Measurements from ENCODE around the gene BHLHE23. TPM values are rescaled to one million over a fixed set of nuclear protein-coding genes. Genes with fewer than 3 reads are reported as not detected.
A peak's percentile ranks its signal among the peaks of the same experiment; 100 is the strongest.

Gene BHLHE23
- total RNA-seq, 2 donors from 2014 or later, result not detected

DNA sequence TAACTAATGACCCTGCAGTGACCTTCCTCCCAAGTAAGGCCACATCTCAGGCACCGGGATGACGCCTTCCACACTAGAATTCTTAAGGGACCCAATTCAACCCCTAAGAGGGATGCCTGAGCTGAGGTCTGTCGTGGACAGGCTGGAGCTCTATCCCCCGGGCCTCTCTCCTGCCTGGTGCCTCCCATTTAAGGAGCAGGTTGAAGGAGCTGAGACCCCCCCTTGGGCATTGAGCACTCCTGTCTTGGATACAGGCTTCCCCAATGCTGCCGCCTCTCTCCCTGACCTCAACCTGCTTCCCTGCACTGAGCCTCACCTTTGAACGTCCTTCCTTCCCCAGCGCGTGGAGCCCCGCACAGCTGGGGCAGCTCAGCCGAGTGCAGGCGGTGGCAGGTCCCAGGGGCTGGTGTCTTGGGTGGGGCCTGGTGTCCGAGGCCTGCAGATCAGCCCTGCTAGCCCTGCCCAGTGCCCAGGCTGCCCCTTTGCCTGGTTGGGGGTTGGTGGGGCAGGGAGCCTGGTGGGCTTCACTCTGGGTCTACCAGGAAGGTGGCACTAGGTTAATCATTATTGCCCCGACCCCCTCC lies 19.9 kb upstream of the BHLHE23 start:
- peaks cover 41% of the 10 kb centered on the region for H3K27me3 Mint-ChIP-seq
- H3K27ac Mint-ChIP-seq, result no peak overlapping the region
- no peaks in the 10 kb centered on the region for H3K9me3 ChIP-seq (ENCODE audit: control insufficient read depth, low read length, poor library complexity, severe bottlenecking)
- DNase-seq (no peak), ATAC-seq (no peak)
- H3K4me1 Mint-ChIP-seq, result peaks cover 3% of the 10 kb centered on the region
- no peaks in the 10 kb centered on the region for H3K36me3 Mint-ChIP-seq (ENCODE audit: low read depth)
- H3K4me3 Mint-ChIP-seq, result no peak overlapping the region

DNA sequence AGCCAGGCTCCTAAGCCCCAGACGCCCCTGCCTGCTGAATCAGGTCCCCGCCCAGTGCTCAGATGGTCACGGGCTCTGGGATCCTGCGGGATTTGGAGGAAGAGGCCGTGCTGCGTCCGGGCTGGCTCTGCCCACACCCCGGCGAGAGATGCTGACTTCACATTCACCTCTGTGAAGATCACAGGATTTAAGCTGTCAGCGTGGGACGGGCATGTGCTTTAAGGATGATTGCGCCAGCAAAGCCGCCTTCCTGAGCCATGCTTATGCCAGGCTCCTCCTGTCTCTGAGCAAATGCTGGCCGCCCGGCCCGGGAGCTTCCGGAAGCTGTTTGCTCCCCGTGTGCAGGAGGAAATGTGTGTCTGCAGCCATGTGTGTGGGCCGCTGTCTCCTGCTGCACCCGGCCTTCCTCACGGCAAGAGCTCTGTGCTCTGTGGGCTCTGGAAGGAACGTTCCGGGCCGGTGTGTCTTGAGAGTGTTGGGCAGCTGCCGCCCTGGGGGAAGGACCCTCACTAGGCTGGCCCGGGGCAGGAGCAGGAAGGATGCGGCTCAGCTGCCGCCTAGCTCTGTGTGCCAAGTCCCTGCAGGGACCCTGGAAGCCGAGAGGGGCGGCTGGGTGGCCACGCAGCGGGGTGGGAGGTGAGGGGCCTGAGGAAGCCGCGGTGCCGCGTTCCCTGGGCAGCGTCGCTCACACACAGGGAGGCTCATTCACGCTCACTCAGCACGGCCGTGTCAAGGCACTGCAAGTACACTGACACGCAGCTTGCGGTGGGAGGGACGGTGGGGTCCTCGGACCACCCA lies 19.0 kb upstream of the BHLHE23 start:
- Mint-ChIP-seq H3K36me3 (ENCODE audit: low read depth) (peaks cover 2% of the 10 kb centered on the region), H3K4me1 (peaks cover 3% of the 10 kb centered on the region), H3K27me3 (peaks cover 47% of the 10 kb centered on the region), H3K4me3 (no peak overlapping the region), H3K27ac (no peak overlapping the region)
- ATAC-seq (peak; percentile 10), DNase-seq (no peak)
- no peaks in the 10 kb centered on the region for H3K9me3 ChIP-seq (ENCODE audit: control insufficient read depth, low read length, poor library complexity, severe bottlenecking)

DNA sequence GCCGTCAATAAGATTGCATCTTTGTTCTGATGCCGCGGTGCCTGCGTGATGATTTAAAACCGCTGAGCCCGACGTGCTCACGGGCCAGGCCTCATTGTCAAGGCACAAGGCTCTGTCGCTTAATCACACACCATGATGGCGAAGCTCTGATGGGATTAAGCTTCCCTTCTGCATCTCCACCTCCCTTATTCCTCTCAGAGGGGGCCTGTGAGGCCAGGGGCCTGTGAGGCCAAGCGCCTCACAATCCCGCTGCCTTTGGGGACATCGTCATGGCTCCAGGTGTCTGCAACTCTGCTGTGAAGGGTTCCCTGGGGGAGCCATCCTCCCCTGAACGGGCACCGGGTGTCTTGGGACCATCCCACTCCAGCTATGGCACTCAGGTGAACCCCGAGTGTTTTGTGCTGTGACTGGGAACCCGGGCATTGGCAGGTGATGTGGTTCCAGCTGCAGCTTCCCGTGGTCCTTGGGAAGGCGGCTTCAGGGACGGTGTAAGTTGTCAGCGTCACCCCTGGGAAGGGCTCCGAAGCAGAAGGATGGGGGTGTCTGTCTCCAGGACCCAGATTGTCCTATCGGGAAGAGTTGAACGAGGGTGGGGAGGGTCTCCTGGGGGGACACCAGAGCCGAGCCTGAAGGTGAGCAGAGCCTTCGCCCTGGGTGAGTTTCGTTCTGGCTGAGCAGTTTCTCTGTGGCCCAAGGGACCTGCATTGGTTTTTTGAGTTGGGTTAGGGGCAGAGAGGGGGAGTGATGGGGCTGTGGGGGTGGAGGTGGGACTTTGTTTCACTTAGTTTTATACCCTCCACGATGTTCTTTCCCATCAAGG lies 18.0 kb upstream of the BHLHE23 start:
- H3K27ac Mint-ChIP-seq, result no peak overlapping the region
- no peak overlapping the region for H3K4me3 Mint-ChIP-seq
- peaks cover 3% of the 10 kb centered on the region for H3K4me1 Mint-ChIP-seq
- ATAC-seq (no peak), DNase-seq (no peak)
- no peaks in the 10 kb centered on the region for H3K9me3 ChIP-seq (ENCODE audit: control insufficient read depth, low read length, poor library complexity, severe bottlenecking)
- peaks cover 56% of the 10 kb centered on the region for H3K27me3 Mint-ChIP-seq
- peaks cover 2% of the 10 kb centered on the region for H3K36me3 Mint-ChIP-seq (ENCODE audit: low read depth)

DNA sequence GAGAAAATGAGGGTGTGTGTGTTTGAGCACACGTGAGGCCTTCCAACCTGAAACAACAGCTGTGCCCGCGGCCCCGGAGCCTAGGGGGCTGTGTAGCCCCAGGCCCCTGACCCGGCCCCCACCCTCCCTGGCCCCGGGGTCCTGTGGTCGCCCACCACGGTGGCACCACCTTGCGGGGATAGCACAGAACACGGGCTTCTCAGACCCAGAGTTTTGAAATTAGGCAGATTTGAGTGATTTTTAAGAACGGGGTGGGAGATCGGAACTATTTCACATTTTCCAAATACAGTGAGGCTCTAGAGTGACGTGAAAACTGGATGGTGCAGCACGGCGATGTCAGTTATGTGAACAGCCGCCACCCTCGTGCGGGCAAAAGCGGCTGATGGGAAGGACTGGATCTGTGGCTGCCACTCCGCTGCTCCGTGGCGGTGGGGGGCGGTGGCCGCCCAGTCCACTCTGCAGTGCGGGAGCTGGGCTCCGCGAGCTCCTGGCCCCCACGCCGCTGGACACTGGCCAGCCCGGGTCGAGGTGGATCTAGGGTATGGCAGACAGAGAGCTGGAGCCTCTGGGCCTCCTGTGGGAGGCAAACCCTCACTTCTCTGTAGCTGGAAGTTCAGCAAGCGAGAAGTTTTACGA lies 17.3 kb upstream of the BHLHE23 start:
- Mint-ChIP-seq H3K27ac (no peak overlapping the region), H3K4me3 (no peak overlapping the region), H3K36me3 (ENCODE audit: low read depth) (peaks cover 2% of the 10 kb centered on the region), H3K4me1 (peaks cover 6% of the 10 kb centered on the region), H3K27me3 (peaks cover 60% of the 10 kb centered on the region)
- ATAC-seq, result no peak
- no peak for DNase-seq
- H3K9me3 ChIP-seq (ENCODE audit: control insufficient read depth, low read length, poor library complexity, severe bottlenecking), result no peaks in the 10 kb centered on the region

DNA sequence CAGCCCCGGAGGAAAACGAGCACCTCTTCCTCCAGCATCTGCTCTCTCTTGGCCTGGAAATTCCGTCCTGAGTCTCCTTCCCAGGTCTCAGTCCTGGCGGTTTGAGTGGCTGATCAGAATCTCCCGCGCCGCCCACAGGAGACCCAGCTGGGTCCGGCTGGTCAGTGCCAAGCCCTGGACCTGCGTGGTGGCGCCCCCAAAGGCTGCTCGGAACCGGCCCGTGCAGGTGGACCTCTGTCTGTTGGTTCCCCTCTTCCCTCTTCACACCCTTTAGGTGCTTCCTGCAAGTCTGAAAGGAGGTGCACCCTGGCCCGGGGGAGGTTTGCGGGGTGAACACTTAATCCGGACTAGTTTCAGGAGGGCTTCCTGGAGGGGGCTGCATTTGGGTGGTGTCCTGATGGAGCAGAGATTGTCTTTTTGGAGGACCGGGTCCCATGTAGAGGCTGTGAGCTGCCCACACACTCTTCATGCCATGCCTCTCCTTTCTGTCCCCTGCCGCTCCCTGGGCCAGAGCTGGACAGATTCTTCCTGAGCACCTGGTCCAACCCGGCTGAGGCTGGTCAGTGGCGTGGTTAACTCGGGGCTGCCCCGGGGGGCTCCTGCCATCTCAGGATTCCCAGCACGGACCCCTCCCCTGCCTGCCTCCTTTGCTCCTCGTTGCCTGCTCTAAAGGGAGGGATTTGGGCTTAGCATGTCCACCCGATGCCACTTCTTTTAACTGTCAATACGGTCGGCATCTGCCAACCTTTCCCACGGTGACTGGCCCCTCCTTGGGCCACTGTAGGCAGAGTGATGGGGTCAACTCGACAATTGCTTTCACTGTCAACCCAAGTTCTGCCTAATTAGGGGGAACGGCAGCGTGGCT lies 16.5 kb upstream of the BHLHE23 start:
- peaks cover 6% of the 10 kb centered on the region for H3K4me1 Mint-ChIP-seq
- H3K36me3 Mint-ChIP-seq (ENCODE audit: low read depth), result peaks cover 5% of the 10 kb centered on the region
- H3K4me3 Mint-ChIP-seq, result no peak overlapping the region
- no peak for ATAC-seq
- H3K27ac Mint-ChIP-seq, result no peak overlapping the region
- no peaks in the 10 kb centered on the region for H3K9me3 ChIP-seq (ENCODE audit: control insufficient read depth, low read length, poor library complexity, severe bottlenecking)
- peaks cover 66% of the 10 kb centered on the region for H3K27me3 Mint-ChIP-seq
- no peak for DNase-seq

DNA sequence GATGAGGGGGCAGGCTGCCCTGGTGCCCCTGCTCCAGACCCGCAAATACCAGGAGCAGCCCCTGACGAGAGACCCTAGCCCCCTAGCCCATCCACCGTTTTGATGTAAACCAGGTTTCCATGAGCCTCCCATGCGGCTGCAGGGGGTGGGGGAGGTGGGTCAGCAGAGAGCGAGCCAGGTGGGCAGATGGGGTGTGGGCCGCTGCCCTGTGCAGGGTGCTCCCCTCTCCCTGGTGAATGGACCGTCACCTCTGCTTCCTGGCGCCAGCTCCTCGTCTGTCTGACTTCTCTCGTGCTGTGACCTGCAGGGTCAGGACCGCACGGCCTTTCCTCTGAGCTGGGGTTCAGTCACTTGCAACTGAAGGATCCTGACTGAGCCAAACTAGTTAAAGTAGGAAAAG lies 15.7 kb upstream of the BHLHE23 start:
- Mint-ChIP-seq H3K27me3 (peaks cover 65% of the 10 kb centered on the region), H3K36me3 (ENCODE audit: low read depth) (peaks cover 5% of the 10 kb centered on the region), H3K4me1 (peaks cover 6% of the 10 kb centered on the region), H3K27ac (no peak overlapping the region), H3K4me3 (no peak overlapping the region)
- ATAC-seq (no peak), DNase-seq (no peak)
- H3K9me3 ChIP-seq (ENCODE audit: control insufficient read depth, low read length, poor library complexity, severe bottlenecking), result no peaks in the 10 kb centered on the region

DNA sequence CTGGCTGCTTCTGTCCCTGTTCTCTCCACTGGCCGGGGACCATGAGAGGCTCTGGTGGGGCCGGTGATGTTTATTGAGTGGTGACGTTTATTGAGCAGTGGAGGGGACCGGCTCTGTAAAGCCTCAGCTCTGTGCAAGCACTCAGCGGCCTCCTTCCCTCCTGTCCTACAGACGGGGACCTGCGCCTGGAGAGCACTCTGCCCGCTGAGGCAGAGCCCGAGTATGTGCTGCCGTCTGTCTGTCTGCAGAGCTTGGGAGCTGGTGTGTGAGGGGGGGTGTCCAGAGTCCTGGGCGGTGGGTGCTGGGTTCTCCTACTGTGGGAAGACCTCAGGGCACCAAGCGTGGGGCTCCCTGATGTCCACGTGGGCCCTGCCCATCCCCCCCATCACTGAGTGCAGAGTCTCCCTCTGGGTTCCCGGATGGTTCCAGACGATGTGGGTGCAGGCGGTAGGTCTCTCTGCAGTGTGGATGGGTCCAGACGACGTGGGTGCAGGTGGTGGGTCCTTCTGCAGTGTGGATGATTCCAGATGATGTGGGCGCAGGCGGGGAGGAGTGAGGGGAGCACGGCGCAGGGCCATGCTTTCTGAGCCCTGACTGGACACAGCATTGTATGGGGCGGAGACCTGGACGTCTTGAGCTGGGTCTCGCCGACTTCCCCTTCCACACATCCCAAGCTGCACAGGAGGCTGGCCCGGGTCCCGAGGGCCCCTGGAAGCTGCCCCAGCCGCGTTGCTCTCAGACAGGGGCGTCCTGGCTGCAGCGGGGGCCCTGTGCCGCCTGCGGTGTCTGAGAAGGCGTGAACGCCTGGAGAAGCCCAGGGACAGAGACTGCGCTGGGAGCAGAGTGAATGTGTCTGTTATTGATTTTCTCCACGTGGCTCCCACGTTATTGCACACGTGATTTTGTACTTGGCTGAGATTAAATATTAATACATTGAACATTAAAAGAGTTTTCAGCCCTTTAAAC lies 14.9 kb upstream of the BHLHE23 start:
- no peak overlapping the region for H3K4me3 Mint-ChIP-seq
- H3K27me3 Mint-ChIP-seq, result peaks cover 59% of the 10 kb centered on the region
- peaks cover 6% of the 10 kb centered on the region for H3K4me1 Mint-ChIP-seq
- H3K36me3 Mint-ChIP-seq (ENCODE audit: low read depth), result peaks cover 5% of the 10 kb centered on the region
- DNase-seq, result no peak
- no peak overlapping the region for H3K27ac Mint-ChIP-seq
- no peaks in the 10 kb centered on the region for H3K9me3 ChIP-seq (ENCODE audit: control insufficient read depth, low read length, poor library complexity, severe bottlenecking)
- ATAC-seq, result no peak

DNA sequence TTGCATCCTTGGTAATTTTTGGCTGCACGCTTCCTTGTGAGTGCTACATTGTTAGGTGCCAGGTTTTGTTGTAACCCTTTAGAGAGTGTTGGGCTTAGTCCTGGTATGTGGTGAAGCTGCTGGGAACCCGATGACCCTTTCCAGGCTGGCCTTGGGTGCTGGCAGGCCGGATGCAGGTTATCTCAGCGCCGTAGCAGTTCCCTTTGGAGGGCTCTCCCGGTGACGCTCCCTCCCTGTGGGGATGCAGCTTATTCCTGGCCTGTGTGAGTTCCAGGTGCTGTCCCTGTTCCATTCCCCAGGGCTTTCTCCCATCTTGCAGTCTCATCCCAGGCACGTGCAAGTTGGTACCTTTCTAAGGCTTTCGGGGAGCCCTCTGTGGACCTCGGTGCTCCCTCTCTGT lies 13.9 kb upstream of the BHLHE23 start:
- Mint-ChIP-seq H3K4me1 (peaks cover 6% of the 10 kb centered on the region), H3K27me3 (peaks cover 59% of the 10 kb centered on the region), H3K27ac (no peak overlapping the region), H3K36me3 (ENCODE audit: low read depth) (peaks cover 5% of the 10 kb centered on the region), H3K4me3 (no peak overlapping the region)
- DNase-seq, result no peak
- H3K9me3 ChIP-seq (ENCODE audit: control insufficient read depth, low read length, poor library complexity, severe bottlenecking), result no peaks in the 10 kb centered on the region
- ATAC-seq, result no peak

DNA sequence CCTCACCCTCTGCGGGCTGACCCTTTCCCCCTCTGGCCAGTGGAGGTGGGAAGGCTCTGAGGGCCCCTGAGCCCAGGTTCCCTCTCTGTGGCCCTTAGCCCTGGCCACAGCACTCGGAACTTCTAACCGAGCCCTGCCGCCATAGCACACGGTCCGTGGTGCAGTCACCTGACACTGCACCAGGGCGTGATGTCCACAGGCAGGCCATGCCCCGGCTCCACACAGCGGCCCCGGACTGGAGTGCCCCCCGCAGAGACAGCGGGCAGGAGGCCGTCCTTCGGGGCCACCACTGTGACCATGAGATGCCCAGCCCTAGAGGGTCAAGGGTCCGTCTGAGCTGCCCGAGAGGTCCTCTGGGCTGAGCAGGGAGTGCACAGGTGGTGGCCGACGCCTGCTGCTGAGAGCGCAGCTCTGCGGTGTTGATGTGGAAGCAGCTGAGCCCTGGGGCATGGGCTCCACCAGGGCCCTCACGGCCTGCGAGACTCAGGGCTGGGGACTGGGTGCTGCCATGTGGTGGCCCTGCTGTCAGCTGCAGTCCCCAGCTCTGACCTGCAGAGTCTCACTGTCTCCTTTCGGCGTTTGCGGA lies 11.2 kb upstream of the BHLHE23 start:
- no peak for ATAC-seq
- peaks cover 3% of the 10 kb centered on the region for H3K9me3 ChIP-seq (ENCODE audit: control insufficient read depth, low read length, poor library complexity, severe bottlenecking)
- peaks cover 8% of the 10 kb centered on the region for H3K36me3 Mint-ChIP-seq (ENCODE audit: low read depth)
- H3K4me1 Mint-ChIP-seq, result peaks cover 5% of the 10 kb centered on the region
- no peak overlapping the region for H3K27ac Mint-ChIP-seq
- DNase-seq, result no peak
- peaks cover 49% of the 10 kb centered on the region for H3K27me3 Mint-ChIP-seq
- no peak overlapping the region for H3K4me3 Mint-ChIP-seq

DNA sequence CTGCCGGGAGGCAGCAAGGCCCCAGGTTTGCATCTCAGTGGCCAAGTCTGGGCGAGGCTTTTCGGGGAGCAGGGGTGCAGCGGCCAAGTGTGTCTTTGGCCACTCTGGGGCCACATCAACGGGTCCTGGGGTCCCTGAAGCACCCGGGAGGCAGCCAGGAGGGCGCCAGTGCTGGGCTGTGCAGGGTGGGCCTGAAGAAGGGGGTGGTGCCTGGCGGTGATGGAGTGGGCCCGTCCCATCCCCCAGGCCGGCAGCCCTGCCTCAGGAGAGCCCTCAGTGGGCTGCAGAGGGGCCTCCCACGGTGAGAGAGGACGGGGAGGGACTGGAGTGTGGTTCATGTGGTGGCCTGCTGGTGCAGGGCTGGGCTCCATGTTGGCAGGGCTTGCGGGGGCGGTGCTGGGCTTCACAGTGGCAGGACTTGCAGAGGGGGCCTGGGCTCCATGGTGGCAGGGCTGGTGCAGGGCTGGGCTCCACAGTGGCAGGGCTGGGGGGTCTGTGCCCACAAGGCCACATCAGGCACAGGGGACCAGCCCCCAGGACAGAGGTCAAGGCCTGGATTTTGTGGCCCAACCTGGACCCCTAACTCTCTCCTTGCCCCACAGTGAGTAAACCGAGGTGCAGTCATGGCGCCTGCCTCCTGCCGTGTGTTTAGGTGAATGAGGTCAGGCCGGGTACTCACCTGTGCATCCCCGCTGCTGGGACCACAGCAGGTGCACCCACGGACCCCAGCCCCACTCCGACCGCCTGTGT lies 10.5 kb upstream of the BHLHE23 start:
- ATAC-seq, result no peak
- H3K36me3 Mint-ChIP-seq (ENCODE audit: low read depth), result peaks cover 8% of the 10 kb centered on the region
- peaks cover 3% of the 10 kb centered on the region for H3K9me3 ChIP-seq (ENCODE audit: control insufficient read depth, low read length, poor library complexity, severe bottlenecking)
- no peak overlapping the region for H3K4me3 Mint-ChIP-seq
- DNase-seq, result no peak
- H3K4me1 Mint-ChIP-seq, result peaks cover 5% of the 10 kb centered on the region
- H3K27me3 Mint-ChIP-seq, result peaks cover 56% of the 10 kb centered on the region
- no peak overlapping the region for H3K27ac Mint-ChIP-seq

DNA sequence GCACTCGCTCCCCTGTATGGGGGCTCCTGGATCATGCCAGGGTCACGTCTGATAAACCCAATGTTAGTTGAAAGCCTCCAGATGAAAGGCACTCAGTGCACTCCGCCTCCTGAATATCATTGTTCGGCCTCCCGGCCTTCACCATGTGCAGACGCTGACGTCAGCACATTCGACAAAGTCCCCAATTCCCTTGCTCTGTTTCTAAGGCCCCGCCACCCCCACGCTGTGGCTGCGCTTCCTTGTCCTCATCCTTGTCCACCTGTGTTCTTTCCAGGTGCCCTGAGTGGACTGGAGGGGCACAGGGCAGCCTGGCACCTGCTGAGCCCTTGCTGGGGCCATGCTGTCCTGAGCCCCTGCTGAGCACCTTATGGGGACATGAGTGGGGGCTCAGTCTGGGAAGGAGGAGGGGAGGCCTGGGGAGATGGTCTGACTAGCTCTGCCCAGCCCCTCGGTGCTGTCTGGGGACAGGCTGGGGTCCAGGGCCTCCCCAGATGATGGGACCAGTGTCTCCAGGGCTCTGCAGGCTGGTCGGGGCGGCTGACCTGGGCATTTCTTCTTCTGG lies 9.8 kb upstream of the BHLHE23 start:
- H3K9me3 ChIP-seq (ENCODE audit: control insufficient read depth, low read length, poor library complexity, severe bottlenecking), result peaks cover 3% of the 10 kb centered on the region
- DNase-seq, result no peak
- no peak for ATAC-seq
- no peak overlapping the region for H3K27ac Mint-ChIP-seq
- H3K27me3 Mint-ChIP-seq, result peaks cover 56% of the 10 kb centered on the region
- peaks cover 5% of the 10 kb centered on the region for H3K4me1 Mint-ChIP-seq
- H3K36me3 Mint-ChIP-seq (ENCODE audit: low read depth), result peaks cover 8% of the 10 kb centered on the region
- H3K4me3 Mint-ChIP-seq, result no peak overlapping the region

Measured in T-helper 17 cell (primary cell).